Stimulated activated CD8-positive, alpha-beta memory T cell treated with anti-CD3 and anti-CD28 coated beads, Interleukin-7, amount 100 ng/mL, for 48 hours (primary cell): ENCODE data around the gene CCNK.

Source experiments
- DNase-seq, 2 donors: peaks; one replicate each; pipeline ENCODE4 v3.0.0-alpha.2; 2020; ENCODE audit warnings: low read depth in 1 of 2; ENCODE audit errors: extremely low read depth in 1 of 2

The CCNK gene

DNA sequence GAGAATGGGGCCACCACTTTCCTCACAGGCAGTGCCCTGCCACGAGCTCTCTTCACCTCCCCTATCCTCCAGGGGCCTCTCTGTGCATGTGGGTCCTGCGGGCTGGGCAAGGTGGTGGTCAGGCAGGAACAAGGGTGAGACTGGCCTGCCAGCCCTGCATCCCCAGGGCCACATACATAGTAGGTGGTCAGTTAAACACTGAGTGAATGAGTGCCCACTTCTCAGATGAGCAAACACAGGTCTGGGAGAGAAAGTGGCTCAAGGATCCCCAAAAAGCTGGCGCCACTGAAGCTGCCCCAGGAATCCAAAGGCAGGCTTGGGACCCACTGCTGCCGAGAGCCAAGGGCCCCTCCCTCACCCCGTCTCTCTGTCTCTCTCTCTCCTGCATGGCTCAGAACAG lies 51.1 kb downstream of the CCNK start:
- no peak for DNase-seq

DNA sequence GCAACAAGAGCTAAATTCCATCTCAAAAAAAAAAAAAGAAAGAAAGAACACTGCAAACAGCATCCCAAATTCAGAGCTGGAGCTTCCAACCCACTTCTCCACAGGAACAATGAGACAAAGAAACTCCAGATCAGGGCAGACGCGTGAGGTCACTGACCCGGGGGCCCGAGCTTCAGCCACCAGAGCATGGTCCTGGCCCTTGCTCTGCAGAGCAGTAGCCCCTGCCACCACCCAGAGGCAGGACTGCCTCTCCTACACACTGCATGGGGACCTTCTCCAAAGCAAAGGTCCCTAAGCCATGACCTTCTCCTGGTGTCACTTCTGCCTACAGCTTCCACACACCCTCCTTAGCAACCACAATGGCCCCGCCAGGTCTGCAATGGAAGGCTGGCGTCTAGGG lies 53.1 kb downstream of the CCNK start:
- no peak for DNase-seq

DNA sequence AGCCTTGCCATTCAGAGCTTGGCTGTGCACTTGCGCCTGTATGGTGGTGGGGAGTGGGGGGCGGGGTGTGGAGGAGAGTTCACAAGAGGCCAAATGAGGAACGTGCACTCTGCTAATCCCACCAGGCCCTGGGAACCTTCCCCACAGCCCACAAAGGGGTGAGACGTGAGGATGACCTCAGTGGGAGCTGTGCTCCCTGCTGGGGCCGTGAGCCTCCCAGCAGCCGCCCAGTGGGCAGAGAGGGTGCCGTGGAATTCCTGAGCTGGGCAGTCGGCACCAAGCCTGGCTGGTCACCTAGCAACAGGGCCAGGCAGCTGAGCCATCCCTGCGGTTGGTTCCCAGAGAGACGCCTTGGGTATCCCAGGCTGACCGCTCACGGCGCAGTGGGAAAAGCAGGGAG lies 53.7 kb downstream of the CCNK start:
- DNase-seq: no peak

DNA sequence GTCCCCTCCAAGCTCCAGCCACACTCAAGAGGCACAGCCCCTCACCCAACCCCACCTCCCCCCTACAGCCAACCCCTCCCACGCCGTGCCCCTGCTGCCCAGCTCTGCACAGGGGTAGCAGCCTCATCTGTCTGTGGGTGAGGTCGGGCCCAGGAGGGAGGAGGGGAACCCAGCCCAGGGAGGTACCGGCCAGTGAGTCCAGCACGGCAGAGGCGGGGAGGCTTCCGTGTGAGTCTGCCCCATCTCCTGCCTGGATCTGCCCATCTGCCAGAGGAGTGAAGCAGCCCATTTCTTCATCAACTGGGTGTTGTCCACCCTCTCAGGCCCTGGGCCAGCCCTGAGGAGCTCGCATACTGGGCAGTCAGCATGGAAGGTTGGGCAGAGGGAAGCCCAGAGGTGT lies 54.2 kb downstream of the CCNK start:
- DNase-seq: no peak

DNA sequence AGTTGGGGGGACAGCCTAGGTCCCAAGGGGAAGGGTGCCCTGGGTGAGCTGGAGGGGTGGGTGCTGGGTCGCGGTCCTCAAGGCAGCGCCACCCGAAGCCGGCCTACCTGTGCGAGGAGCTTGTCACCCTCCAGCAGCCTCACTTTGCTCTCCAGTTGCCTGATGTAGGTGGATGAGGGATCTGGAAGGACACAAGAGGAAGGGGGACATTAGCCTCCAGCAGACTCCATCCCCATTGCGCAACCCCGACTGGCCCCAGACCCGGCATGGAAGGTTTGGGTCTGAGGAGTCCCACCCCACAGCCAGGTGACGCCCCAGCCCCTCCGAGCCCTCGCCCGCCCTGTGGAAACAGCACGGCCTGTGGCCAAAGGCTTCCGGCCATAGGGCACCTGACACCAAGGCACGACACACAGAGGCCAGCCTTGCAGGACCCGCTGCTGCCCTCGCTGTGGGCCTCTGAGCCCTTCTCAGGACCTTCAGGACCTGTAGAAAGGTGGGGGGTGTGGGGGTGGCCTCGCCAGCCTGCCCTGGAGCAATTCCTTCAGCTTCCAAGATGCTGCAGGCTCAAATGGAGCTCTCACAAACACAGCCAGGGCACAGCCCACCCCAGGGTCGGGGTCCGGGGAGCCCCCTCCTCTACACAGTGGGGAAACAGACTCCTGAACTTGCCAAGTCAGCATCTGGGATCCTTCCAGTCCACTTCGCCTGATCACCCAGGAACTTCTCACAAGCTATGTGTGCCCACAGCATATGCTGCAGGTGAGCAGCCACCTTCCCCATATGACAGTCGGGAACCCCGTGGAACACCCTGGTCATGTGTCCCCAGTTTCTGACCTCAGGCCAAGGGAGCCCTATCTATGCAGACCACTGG lies 54.9 kb downstream of the CCNK start:
- no peak for DNase-seq

DNA sequence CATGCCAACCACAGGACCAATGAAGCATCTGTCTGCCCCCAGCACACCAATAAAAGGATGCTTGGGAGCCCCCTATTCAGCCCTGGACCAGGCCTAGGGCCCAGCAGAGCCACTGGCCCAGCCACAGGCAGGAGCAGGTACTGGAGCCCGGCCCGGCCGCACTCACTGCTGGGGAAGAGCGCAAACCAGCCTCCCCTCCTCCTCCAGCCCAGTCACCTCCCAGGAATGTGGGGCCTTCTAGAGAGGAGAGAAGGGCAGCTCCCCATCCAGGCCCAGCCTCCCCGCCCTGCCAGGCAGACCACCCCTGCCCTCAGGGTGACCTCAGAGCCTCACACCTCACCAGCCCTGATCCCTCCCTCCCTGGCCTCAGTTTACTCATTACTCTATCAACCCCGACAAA lies 56.2 kb downstream of the CCNK start:
- DNase-seq: no peak

DNA sequence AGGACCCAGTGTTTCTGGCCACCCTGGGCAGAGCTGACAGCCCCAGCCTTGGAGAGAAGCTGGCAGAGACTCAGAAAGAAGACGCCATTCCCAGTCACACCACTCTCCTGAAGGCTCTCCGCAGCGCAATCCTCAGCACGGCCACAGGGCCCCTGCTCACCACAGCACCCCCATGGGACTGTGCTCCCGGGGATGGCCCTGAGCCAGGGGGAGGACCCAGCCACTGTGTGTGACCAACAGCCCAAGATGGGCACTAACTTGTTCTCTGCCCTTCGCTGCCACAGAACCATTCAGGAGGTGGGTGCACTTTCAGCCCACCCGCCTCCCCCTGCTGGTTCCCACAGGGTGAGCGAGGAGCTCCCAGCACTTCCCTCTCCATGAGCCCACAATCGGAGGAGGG lies 57.1 kb downstream of the CCNK start:
- no peak for DNase-seq

DNA sequence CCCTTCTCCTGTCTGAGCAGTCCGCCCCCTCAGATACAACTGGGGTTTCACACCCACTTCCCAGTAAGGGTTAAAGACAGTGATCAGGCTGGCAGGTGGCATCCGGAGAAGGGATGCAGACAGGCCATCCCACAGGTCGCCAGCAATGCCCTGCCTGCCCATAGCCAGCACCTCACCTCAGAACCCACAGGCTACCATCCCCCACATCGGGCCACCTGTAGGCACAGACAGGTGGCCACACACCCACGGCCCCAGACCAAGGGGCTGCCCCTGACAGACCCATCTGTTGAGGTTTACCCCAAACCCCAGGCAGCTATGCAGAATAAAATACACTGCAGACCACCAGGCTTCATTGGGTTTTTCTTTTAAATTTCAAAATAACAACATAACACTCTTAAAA lies 57.5 kb downstream of the CCNK start:
- no peak for DNase-seq

DNA sequence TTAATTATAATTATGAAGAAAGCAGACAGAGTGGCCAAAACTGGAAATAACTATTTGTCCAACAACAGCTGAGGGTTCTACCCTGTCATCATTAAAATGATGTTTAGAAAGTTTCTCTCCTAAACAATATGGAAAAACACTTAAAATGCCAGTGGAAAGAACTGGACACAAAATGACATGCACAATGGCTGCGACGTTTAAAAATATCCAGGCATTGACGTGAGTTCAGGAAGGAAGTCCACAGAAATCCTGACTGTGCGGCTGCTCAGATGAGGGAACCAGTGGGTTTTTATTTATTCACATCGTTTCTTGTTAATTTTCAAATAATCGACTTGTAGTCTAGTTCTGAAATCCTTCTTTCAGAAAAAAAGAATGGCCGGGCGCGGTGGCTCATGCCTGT lies 58.3 kb downstream of the CCNK start:
- DNase-seq: no peak

DNA sequence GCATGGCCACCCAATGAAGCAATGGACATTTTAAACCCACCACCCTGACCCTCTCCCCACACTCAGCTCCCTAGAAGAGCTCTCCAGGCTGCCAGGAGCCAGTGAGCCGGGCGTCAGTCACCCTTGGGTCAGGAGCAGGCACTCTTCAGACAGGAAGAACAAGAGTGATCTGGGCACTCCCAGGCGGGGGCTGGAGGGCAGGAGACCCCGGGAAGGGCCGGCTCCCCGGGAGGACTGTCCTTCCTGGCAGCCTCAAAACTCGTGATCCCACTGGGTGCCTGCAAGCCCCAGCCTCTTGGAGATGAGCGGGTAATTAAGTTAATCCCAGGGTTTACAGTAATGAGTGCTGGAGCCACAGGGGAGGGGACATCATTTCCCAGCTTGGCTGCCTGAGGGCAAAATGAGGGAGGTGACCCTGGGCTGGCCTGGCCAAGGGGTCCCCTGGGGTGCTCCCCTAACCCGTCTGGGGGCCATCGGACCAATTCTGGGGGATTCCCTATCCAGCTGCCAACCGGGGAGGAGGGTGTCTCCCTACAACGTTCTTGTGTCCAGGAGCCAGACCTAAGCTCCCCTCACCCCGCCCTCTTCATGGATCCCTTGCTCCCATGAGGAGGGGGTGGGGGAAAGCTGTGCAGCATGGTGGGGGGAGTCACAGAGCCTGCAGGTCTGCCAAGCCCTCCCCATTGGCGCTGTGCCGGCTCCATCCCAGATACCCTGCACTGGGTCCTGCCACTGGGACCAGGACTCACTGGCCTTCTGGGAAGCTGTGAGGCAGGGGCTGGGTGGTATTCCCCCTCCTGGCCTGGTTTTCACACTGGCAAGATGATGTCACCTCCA lies 59.2 kb downstream of the CCNK start:
- DNase-seq: no peak

DNA sequence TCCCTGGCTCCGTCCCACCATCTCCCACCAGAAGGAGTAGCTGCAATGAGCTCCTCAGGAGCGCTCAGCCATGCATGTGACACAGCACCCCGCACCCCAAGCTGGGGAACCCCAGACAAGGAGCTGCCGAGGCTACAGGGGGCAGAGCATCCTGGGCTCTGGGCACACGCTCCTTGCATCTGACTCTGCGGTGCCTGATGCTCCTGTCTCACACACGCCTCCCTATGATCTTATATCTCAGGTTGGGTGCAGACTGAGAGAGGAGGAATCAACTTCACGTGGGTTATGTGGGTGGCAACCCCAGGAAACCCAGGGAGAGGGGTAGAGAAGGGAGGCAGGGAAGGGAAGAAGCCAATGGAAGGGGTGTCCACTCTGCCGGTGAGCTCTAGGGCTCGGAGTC lies 60.0 kb downstream of the CCNK start:
- DNase-seq: no peak

DNA sequence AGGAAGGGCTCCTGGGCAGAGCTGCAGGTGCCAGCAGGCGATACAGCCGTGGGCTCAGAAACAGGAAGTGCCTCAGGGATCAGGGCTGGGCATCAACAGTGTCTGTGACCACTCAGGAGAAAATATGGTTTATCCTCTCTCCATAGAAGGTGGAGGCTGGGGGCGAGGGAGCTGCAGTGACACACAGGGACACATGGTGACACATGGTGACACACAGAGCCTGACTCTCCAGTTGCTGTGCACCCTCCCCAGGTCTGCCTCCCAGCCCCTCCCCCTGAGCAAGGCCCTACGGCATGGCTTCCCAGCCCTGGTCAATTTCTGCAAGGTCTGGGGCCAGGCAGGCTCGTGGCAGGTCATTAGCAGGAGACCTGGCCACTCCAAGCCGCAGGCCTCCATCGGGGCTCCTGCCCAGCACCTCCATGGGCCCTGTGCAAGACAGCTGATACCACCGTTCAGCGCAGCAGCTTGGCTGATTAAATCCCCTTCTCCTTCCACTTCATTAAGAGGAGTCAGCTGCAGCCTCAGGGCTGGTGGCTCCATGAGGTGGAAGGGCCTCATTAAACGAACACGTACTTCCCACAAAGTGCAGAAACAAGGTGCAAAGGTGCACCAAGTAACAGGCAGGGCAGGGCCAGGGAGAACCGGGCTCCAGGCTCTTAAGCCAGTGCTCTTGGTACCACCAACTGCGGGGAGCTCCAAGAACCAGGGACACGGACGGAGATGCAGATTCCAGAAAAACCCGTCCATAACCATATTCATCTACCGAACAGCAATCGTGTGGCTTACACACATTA lies 60.7 kb downstream of the CCNK start:
- DNase-seq: no peak

DNA sequence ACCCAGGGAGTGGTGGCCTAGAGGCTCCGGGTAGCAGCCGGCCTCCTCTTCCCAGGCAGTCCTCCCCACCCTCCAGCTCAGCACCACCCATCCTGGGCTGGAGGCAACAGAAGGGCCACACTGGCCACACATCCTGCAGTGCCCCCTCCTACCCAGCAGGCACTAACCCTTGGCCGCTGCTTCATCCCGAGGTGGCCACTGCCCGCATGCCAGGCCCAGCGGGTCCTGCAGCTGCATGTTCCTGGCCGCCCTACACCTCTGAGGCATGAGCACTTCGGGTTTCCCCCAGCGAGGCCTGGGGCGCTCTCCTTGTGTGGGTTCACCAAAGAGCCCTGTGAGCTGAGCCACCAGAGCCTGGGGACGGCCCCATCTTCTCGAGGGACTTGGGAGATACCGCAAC lies 61.4 kb downstream of the CCNK start:
- no peak for DNase-seq

DNA sequence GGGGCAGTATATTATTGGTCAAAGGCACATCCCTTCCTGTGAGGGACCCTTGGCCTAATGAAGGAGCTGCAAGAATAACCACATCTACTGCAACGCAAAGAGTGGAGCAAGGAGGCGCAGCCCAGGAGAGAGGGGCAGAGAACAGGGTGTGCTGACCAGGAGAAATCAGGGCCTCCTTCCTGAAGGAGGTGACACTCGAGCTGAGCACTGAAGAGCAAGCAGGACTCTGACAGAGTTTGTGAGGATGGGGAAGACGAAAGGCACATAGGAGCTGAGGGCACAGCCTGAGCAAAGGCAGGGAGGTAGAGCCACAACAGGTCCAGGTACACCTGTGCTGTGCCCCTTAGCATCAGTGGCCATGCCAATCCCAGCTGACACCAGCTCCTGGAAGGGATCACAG lies 62.2 kb downstream of the CCNK start:
- no peak for DNase-seq

DNA sequence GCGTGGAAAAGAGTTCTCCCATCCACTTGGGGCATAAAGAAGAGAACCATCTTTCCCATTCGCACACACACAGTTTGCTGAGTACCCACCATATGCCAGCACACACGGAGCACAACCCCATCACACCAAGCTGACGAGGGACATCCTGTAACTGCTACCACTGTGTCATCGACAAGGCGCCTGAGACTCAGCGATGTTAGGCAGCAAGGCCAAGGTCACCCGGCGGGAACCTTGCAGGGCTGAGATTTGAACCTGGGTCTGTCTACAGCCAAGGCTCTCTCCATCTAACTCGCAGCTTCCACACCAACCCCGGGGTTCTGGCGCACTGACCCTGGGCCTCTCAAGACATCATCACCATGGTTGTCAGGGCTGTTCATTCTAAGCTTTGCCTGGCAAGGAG lies 62.8 kb downstream of the CCNK start:
- DNase-seq: no peak

DNA sequence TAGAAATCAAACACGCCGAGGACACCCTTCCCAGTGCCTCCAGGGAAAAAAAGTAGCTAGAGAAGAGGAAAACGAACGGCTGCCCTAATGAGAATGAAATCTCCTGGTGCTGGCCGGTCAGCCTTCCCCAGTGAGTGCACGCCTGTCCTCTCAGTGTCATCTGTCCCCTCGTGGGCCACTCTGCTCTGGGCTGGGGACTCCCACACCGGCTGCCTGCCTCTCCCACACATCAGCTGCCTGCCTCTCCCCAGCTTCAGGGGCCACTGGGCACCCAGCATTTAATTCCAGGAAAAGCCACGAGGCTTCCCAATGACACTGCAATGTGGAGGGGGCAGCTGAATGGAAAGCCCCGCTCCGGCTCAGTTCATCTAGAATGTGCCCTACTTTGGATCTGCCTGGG lies 63.8 kb downstream of the CCNK start:
- no peak for DNase-seq

DNA sequence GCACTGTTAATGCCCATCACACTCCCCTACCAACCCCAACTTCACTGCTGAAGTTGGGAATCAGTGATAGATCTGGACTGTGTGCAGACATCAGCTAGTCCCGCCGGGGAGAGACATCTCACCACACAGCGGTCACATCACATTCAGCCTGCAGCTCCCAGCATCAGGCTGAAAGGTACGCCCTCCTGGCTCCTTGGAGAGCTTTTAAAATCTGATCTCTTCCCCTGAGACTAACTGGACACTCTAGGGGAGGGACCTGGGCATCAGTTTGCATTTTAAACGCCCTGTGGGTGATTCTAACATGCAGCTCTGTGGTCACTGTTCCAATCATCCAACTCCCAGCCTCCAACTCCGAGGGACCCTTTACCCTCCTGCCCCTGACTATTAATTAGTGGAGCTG lies 64.4 kb downstream of the CCNK start:
- DNase-seq: no peak

DNA sequence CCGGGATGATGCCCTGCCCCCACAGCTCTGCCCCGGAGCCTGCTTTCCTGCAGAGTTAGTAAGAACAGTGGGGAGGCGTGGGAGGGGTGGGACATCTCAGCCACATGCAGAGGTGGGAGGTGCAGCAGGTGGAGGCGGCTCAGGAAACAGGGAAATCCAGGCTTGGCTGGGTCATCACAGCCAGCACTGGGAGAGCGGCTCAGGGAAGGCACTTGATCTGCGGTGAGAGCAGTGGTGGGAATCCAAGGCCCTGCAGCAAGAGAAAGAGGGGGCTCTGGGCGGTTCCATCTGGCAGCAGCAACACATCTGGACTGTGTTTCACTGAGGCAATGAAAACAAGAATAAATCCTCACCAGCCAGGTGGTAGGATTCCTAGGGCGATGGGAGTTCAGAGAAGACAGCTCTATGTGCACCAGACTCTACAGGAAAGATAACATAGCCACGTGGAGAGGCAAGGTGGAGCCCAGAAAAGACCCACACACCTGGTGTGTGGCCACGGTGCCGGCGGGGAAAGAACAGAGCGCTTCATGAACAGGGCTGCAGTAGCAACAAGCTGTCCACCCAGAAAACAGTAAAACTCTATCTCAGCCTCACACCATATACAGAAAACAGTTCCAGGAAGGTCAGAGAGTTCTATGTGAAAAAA lies 65.1 kb downstream of the CCNK start:
- no peak for DNase-seq

DNA sequence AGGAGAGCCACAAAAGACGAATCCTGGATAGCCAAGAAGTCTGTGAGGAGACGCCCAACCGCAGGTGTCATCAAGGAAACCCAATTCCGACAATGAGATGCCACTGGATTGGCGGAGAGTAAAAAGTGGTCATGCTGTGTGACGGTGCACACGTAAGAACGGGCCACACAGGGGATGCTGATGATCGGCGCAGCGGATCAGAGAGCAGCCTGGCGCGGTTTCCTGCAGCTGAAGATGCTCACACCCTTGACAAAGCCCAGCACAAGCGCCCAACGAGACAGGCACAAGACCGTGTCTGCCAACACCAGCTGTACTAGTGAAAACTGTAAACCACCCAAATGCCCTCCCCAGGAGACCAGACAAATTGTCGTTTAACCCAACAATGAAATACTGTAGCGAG lies 67.0 kb downstream of the CCNK start:
- no peak for DNase-seq

DNA sequence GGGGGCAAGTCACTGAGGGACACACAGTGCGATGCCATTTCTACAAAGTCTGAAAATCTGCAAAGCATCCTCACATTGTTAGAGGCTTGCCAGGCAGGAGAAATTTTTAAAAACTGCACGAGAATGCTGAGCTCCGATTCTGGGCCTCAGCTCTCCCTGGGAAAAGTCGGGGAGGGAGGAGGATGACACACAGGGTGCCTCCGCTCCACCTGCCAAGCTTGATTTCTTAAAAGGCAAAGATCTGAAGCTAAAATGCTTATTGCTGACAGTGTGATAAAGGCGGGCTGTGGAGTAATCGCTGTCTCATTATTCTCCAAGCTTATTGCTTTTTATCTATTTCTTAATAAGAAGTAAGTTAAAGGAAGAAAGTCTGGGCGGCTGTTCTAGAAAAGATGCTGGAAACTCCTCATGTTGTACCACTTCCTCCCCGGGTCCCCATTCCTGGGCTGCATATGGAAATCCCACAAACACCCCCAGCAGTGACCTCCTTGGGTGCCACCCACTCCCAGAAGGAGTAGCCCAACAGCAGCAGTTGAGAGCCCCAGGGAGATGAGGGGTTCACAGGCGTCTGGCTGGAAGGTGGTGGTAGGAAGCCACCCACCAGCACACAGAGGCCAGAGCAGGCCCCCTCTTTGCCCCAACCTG lies 67.8 kb downstream of the CCNK start:
- DNase-seq: no peak

DNA sequence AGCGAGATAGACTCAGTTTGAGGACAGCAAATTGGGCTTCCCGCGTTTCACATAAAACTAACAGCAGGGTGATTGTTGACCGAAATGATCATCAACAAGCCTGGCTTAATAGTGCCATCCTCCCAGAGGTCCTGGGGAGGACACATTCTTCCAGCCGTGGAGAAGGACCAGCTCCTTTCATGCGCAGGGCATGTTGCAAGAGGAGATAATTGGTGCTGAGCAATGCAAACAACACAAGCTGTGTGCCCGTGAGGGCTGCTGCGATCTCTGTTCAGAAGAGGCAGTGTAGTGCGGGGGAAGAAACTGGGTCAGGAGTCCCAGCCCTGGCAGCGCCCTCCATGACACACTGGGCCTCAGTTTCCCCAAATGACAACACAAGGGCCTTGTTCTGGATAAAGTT lies 68.5 kb downstream of the CCNK start:
- no peak for DNase-seq
